NCI-H187 (cell line): ENCODE data around the gene BCL7A.
"Not testable (repeated sequence)": the region's sequence is repeated elsewhere in the genome, so short reads cannot be mapped to it uniquely, and the experiment has no call there.

ENCODE experiments used
- DNase-seq, 2 experiments: peaks; one replicate each; lab custom pipeline; 2025; lab: John Stamatoyannopoulos, UW

The BCL7A gene

DNA sequence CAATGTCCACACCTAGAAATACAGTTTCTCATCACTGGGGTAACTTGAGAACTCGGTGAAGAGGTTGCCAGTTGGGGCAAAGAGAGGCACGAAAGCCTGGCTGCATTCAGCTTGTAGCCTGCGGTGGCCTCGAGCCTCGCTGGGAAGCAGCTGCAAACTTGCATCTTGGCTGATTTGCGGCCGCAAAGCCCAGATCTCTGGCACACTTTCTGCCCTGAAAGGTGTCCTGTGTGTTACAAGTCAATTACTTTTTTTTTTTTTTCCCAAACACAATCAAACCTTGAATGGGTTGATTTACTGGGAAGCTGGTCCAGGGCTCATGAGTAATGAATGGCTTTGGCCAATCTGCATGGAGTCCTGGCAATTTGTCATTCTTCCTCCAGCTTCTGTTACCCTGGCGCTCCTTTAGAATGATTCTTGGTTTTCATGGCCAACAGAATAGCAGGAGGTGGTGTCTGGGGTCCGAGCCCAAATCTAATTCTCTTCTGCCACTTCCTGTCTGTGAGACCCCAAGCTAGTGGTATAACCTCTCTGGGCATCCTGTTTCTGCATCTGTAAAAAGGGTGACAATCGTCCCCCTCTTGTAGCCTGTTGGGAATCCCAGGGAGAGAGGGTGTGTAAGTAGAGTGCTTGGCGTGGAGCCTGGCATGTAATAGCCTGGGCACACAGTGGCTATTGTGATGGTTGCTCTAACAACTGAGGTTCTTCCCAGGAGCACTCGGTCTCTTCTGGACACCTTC is 6.7 kb downstream of the BCL7A start:
- no peak for DNase-seq

DNA sequence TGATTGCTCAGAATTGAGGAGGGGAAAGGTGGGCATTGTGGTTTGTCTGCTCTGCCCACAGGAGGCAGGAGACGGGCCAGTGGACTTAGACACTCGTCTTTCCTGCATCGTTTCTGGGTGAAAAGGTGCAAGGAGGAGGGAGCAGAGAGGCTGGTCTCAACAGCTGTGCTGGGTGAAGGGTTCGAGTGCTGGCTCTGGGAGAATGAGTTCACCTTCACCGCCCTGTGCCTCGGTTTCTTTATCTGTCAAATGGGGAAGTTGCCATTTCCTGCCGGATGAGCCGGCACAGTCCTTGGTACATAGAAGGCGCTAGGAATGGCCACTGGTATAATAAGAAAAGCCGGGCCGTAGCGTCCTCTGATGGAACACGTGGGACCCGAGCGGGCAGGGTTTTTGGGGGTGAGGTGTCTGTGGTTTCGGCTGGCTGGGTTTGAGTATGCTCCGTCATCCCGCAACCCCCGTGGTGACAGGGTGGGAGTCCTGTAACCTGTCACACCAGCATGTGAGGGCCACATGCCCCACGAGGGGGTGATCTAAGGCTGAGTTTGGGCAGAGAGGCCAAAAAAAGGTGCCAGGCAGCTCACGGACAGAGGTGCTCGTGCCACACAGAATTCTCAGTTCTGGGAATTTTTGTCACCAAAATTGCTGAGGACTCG is 7.3 kb downstream of the BCL7A start:
- DNase-seq: no peak

DNA sequence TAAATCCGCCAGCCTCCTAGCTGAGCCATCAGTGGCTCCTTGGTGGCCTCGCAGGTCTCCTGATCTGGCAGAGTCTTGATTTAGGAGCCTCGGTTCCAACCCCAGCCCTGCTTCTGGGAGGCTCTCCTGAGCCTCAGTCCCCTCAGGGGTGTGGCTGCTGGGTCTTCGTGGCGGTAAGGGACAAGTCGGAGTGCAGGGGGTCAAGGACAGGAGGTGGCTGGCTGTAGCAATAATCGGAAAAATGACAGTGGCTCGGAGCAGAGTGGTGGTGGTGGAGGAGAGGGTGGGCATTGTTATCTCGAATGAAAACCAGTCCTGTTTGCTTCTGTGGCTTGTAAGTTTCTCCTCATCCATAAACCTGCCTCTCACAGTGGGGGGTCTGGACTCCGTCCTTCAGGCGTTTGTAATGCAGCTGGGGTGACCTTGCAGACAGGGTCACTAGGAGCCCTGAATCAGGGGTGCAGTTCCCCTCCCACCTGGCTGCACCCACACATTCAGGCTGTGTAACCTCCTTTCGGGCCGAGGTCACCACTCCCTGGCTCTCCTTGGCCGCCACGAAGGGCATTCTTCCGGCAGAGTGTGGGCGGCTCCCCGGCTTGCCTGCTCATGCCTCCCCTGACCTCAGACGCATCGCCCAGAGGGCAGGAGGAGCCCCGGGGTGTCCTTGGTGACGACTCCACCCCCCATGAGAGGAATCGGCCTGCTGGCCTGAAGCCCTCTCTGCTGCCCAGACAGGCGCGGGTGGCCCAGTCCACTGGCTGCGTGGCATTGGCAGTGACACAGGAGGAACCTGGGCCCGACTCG is 8.1 kb downstream of the BCL7A start:
- no peak for DNase-seq

DNA sequence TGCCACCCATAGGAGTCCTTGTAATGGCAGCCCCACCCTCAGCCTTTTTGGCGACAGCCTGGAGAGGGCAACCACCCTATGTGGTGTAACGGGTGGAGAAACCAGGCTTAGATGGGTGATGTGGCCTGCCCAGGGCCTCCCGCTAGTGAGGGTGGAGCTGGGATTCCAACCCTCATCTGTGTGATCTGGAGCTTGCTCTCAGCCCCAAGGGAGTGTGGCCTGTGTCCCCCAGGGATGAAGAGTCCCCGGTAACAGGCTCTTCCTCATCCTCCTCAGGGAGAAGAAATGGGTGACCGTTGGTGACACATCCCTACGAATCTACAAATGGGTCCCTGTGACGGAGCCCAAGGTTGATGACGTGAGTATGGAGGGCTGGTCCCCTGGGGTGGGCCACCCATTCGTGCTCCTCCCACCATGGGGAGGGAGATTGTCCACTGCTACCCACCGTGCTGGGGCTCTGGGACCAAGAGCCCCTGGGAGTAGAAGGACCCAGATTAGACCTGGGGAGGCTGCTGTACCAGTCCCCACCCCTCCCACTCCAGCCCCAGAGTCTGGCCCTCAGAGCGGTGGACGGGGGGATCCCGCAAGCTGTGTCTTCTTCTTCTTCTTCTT is 8.8 kb downstream of the BCL7A start:
- DNase-seq: no peak

DNA sequence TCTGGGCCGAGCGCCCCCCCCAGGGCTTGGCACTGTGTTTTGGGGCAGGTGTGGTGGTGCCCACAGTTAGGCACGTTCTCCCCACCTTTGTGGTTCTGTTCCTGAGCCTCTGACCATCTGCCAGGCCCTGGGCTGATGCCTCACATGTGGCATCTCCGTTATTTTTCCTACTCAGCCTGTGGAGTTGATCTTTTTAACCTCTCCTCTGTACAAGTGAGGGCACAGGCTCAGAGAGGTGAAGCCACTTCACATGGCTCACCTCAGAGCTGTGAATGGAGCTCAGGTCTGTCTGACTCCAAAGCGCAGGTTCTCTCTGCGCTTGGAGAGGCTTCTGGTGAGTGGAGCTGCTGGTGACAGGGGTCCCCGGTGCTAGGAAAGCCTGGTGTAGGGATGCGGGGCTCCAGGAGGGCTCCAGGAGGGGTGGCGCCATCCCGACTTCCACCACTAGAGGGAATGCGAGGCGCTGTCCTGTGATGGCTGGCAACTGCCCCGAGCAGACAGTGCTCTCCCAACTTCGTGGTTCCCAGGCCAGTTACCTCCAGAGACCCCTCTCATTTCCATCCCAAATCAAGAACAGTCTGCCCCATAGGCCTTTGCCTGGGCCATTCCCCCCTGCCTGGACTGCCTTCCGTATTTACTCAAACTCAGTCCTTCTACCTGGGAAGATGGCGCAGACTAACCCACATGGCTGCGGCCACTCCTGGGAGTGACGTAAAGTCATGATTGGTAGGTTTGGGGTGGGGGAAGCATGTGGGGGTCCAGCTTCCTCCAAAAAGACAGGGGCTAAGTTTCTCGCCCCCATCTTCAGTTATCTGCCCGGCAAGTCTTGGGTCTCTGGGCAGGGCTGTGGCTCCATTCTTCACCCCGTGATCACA is 9.9 kb downstream of the BCL7A start:
- peak in 1 of 2 experiments; percentile 16 for DNase-seq

DNA sequence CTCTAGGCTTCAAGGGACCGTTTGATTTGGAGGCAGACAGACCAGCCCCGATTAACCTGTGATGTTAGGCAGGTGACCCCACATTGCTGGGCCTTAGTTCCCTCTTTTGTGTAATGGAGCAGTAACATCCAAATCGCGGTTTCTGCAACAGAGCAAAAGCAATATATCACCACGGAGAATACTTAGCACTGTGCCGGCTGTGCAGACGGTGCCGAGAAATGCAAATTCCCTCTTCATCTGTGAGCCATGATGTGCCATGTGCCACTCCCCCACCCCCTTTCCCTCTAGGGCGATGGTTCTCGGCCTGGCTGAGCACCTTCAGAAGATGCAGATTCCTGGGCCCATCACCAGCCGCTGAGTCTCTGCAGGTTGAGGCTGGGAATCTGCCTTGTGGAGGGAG is 10.9 kb downstream of the BCL7A start:
- no peak for DNase-seq

DNA sequence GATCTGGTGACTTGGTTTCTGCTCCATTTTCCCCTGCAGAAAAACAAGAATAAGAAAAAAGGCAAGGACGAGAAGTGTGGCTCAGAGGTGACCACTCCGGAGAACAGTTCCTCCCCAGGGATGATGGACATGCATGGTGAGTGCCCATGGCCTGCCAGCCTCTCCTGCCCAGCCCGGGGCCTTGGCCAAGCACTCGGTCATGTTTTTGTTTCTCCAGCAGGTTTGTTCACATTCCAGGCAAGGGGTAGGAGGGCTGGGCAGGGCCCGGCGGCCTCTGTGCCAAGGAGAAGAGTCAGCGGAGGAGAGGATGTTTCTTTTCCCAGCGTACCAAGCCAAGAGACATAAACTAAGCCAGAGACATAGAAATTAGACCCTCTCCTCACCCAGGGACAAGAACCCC is 13.6 kb downstream of the BCL7A start:
- no peak for DNase-seq

DNA sequence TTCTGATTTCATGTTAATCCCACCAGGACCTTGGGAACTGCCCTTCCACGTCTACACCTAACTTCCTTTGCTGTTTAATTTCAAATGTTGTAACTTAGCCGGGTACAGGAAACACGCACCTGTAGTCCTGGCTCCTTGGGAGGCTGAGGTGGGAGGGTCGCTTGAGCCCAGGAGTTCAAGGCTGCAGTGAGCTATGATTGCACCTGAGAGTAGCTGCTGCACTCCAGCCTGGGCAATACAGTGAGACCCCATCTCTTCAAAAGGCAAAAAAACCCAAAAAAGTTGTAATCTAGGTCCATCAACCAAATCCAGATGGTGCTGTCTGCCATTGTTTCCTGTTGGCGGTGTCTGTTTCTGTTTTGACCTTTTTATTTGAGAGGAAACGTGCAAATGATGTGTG is 14.5 kb downstream of the BCL7A start:
- no peak for DNase-seq

DNA sequence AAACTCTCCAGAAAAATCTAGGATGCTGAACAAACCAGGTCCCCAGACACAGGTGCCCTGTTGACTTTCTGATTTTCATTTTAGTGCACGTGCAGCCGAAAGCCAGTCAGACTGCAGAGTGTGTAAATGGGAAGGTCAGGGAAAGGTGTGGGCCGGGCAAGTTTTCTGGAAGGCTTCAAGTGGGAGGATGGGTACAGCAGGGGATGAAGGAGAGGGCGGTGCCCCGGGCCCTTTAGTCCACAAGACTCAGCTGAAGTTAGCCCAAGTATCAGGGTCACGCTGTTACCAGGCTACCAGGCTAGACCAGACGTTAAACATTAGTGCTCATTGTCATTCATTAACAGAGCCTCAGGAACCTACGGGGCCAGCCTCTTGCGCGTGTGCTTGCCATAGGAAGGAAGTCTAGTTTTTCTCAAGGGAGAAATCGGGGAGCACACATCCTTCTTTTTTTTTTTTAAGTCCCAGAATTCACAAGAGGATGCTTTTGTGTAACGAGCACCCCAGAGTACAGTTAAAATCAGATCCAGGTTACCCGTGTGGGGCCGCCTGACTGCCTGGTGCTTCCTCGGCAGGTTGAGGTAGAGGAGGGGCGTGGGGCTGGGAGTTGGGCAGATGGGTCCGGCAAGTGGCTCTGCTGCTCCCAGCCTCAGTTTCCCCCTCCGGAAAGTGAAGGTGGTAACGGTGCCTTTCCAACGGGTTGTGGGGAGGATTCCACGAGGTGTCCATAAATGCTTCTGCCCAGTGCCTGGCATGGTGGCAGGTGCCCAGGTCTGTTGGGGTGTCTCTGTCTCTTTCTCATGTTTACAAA is 19.1 kb downstream of the BCL7A start:
- no peak for DNase-seq

DNA sequence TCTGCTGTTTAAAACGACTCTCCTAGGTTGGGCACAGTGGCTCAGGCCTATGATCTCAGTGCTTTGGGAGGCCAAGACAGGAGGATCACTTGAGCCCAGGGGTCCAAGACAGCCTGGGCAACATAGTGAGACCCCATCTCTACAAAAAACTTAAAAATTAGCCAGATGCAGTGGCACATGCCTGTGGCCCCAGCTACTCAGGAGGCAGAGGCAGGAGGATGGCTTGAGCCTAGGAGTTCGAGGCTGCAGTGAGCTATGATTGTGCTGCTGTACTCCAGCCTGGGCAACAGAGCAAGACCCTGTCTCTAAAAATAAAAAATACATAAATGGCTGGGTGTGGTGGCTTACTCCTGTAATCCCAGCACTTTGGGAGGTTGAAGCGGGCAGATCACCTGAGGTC is 19.8 kb downstream of the BCL7A start:
- not testable (repeated sequence) for DNase-seq

DNA sequence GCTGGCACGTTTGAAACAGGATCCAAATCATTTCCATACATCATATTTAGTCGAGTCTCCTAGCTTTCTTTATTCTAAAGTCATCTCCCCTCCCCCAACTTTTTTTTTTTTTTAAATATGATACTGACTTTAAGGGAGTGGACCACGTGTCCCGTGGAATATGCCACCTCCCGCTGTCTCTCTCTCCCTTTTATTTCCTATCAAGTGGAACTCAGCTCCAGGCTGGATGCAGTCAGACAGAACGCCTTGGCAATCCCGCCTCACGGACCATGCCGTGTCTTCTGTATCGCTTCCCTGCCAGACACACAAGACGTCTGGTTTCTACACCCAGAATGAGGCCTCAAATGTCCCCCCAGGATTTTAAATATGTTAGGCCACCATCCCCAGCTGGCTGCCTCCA is 21.2 kb downstream of the BCL7A start:
- DNase-seq: no peak

DNA sequence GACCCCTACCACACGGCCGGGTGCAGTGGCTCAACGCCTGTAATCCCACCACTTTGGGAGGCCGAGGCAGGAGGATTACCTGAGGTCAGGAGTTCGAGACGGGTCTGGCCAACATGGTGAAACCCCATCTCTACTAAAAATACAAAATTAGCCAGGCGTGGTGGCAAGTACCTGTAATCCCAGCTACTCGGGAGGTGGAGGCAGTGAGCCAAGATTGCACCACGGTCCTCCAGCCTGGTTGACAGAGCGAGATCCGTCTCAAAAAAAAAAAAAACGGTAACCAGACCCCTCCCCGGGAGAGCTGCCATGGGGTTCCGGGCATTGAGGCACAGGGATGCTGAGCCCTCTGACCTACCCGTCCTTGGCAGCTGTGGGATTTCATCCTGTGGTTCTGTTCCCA is 21.8 kb downstream of the BCL7A start:
- no peak for DNase-seq

DNA sequence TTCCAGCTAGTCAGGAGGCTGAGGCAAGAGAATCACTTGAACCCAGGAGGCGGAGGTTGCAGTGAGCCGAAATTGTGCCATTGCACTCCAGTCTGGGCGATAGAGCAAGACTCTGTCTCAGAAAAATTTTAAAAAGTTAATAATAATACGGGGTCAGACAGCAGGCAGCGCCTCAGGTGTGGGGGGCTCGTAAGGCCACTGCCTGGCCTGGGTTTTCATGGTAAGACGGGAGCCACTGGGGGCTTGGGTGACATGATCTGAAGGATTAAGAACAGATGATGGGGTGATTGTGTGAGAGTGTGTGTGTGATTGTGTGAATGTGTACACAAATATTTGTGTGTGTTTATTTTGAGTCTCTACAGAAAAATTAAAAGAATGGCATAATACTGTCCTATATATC is 23.6 kb downstream of the BCL7A start:
- no peak for DNase-seq

DNA sequence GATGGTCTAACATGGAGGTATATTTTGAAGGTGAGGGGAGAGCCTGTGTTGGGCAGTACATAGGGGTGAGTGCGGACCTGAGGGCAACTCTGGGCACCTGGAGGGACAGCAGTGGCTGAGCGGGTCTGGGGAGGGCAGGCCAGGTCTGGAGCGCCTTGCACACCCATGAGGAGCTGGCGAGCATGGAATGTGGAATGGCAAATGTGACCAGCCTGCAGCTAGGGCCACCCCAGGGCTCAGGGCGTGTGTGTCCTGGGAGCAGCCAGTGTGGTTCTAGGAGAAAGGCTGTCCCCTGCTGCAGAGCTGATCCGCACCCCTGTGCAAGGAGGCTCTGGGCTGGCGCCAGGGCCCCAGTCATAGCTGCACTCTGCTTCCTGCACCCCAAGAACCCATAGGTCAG is 24.5 kb downstream of the BCL7A start:
- DNase-seq: no peak

DNA sequence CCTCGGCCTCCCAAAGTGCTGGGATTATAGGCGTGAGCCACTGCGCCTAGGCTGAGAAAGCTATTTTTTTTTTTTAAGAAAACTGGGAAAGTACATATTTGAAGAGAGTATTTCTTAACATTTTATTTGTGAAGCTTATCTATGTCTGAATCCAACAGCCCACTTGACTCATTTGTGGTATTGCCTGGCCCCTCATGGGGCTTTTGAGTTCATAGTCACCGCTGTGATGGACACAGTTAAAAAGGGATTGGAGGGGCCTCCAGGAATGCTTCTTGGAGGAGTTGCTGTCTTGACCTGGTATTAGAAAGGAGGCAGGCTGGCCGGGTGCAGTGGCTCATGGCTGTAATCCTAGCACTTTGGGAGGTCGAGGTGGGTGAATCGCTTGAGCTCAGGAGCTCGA is 26.5 kb downstream of the BCL7A start:
- DNase-seq: no peak

DNA sequence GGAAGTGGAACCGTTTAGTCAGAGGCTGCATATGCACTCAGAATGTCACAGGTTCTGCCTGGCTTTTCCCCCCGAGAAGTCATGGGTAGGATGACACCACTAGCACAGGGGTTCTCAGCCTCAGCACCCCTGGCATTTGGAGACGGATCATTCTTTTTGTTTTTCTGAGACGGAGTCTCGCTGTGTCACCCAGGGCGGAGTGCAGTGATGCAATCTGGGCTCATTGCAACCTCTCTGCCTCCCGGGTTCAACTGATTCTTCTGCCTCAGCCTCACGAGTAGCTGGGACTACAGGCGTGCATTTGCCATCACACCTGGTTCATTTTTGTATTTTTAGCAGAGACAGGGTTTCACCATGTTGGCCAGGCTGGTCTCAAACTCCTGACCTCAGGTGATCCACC is 28.1 kb downstream of the BCL7A start:
- DNase-seq: no peak

DNA sequence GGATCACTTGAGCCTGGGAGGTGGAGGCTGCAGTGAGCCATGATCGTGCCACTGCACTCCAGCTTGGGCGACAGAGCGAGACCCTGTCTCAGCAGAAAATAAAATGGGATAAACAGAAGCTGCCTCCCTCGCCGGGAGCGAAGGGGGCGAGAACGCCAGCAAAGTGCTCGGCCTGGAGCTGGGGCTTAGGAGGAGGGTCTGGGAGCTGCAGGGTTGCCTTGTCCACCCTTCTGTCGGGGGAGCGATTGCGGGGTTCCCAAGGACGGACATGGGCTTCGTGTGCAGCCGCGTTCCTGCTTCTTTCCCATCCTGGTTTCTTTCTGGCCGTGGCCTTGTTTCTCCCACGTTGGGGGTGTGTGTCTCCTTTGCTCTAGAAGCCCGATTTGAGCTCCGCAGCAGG is 29.0 kb downstream of the BCL7A start:
- DNase-seq: no peak

DNA sequence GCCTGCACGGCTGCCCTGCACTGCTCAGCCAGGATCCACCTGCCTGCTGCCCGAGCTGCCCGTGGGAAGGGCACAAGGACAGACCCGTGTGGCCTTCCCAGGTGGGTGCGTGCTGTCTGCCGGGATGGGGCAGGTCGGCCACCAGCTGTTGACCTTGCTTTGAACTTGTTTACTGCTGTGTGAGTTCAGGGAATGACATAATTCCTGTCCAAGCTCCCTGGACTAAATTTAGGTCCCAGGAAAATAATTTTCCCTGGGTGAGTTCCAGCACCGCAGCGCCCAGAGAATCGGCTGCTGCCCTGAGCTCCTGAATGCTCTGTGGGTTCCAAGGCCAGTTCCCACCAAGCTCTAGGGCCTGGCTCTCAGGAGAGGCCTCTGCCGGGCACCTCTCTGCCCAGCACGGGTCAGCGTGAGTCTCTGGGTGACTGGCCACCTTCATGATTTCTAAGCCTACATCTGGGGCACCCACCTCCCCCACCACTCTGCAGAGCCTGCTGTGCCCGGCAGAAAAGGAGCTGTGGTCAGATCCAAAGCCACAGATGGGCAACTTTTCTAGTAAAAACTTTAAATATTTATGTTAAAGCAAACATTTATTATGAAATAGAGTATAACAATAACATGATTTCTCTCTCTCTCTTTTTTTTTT is 29.7 kb downstream of the BCL7A start:
- no peak for DNase-seq

DNA sequence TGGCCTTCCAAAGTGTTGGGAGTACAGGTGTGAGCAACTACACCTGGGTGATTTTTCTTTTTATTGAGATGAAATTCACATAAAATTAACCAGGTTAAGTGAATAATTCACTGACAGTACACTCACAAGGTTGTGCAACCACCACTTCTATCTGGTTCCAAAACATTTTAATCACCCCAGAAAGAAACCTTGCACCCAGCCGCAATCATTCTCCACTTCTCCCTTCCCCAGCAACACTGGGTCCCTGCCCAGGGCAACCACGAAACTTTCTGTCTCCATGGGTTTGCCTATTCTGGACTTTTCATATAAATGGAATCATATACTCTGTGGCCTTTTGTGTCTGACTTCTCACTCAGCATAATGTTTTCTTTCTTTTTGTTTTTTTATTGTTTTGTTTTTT is 30.6 kb downstream of the BCL7A start:
- no peak for DNase-seq

DNA sequence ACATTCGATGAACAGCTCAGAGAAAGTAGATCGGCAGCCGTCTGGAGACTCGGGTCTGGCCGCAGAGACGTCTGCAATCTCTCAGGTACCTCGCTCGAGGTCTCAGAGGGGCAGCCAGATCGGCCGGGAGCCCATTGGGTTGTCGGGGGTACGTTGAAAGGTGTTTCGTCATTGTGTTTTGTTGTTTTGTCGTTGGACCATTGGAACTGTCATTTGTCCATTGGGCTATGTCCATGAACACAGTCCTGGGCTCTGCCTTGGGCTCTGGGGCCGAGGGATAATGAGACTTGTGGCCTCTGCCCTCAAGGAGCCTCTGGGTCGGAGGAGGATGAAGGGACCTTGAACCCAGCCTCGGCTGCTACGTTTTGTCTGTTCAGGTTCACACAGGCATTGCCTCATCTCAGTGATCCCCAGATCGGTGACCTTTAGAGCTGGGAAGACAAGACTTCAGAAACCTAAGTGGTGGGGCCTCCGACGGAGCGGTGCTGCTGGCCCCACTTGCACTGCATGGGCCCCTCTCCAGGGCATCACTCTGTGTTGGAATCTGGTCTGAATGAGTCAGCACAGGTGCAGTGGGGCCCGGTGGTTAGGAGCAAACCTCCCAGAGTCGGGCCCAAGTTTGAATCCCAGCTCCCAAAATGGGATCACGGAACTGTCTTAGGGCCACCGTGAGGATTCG is 33.3 kb downstream of the BCL7A start:
- DNase-seq: no peak
